ENCODE data around the gene MYRF.

- no peak for TF ChIP-seq CTCF (IDR thresholded peaks at IDR 0.05)
- TF ChIP-seq EZH2 (IDR thresholded peaks at IDR 0.05; ENCODE audit: borderline replicate concordance, insufficient read depth, low read depth, low read length, poor library complexity, severe bottlenecking): no peak
Measured at GRCh38 chr11:61735391-61735790, 17.0 kb upstream of the MYRF start.

Measured in B cell (primary cell).